PC-3 (cell line): ENCODE measurements around the gene GPR148. TPM values are rescaled to one million over a fixed set of nuclear protein-coding genes. Genes with fewer than 3 reads are reported as not detected.

Experiments used
- ATAC-seq: fragments of 200-7000 bp; cut with Tn5 transposase; 2 replicates; pipeline ENCODE4 v1.9.1; 2020; ENCODE audit warnings: mild to moderate bottlenecking, moderate library complexity
- BruUV-seq: library from RNA; stranded (reverse); fragments of 400-500 nt; replicated peaks from 2 replicates; lab custom pipeline; 2021; lab: Mats Ljungman, UMichigan
- CTCF ChIA-PET: fragments of 300-600 bp; sonication (Branson Sonifier 250); formaldehyde crosslinking; loops from one replicate; lab custom pipeline; 2022; ENCODE audit warnings: antibody characterized with exemption; lab: Charles Lee
- POLR2A ChIA-PET: fragments of 300-600 bp; sonication (Branson Sonifier 250); formaldehyde crosslinking; loops from one replicate; lab custom pipeline; 2022; ENCODE audit warnings: antibody characterized with exemption; ENCODE audit not compliant: unreplicated experiment; lab: Charles Lee
- DNase-seq: peaks from one replicate; pipeline ENCODE4 v3.0.0-alpha.2; 2015
- H2AFZ ChIP-seq: fragments of 300-600 bp; sonication (generic); 2 replicates; pipeline ENCODE4 v1.6.0; 2016; ENCODE audit warnings: antibody characterized with exemption, low read length
- H3F3A ChIP-seq: fragments of 300-600 bp; sonication (generic); one replicate; pipeline ENCODE4 v1.6.0; 2017; ENCODE audit warnings: antibody characterized with exemption, low read length, control low read depth, mild to moderate bottlenecking; ENCODE audit not compliant: unreplicated experiment
- H3K27ac ChIP-seq: fragments of 300-600 bp; sonication (generic); 2 replicates; pipeline ENCODE4 v1.5.1; 2016; ENCODE audit warnings: mild to moderate bottlenecking, low read length
- H3K27me3 ChIP-seq: fragments of 300-600 bp; sonication (generic); 2 replicates; pipeline ENCODE4 v1.6.1; 2016; ENCODE audit warnings: low read length, mixed read lengths
- H3K36me3 ChIP-seq: fragments of 300-600 bp; sonication (generic); 2 replicates; pipeline ENCODE4 v1.6.1; 2016; ENCODE audit warnings: low read depth, mixed run types, low read length, mixed read lengths
- H3K4me1 ChIP-seq: fragments of 300-600 bp; sonication (generic); 2 replicates; pipeline ENCODE4 v1.5.1; 2016; ENCODE audit warnings: low read length; ENCODE audit not compliant: insufficient read depth
- H3K4me2 ChIP-seq: fragments of 300-600 bp; sonication (generic); 2 replicates; pipeline ENCODE4 v1.6.0; 2016; ENCODE audit warnings: low read length
- H3K4me3 ChIP-seq: fragments of 300-600 bp; sonication (generic); 2 replicates; pipeline ENCODE4 v1.5.1; 2016; ENCODE audit warnings: mild to moderate bottlenecking, low read length, mixed read lengths
- H3K79me2 ChIP-seq: fragments of 300-600 bp; sonication (generic); 2 replicates; pipeline ENCODE4 v1.6.1; 2017; ENCODE audit warnings: low read length, mixed read lengths
- H3K9ac ChIP-seq: fragments of 300-600 bp; sonication (generic); 2 replicates; pipeline ENCODE4 v1.6.0; 2016; ENCODE audit warnings: mild to moderate bottlenecking, low read length
- H3K9me2 ChIP-seq: fragments of 300-600 bp; sonication (generic); replicated peaks from 2 replicates; pipeline ENCODE4 v1.6.1; 2016; ENCODE audit warnings: mixed run types, low read length, mixed read lengths
- H3K9me3 ChIP-seq: fragments of 300-600 bp; sonication (generic); 2 replicates; pipeline ENCODE4 v1.6.1; 2016; ENCODE audit warnings: low read length, mixed read lengths
- H4K20me1 ChIP-seq: fragments of 300-600 bp; sonication (generic); 2 replicates; pipeline ENCODE4 v1.6.1; 2016; ENCODE audit warnings: low read length, mixed read lengths
- CTCF ChIP-seq: fragments of 300-600 bp; sonication (generic); conservative IDR thresholded peaks from 2 replicates; pipeline ENCODE4 v1.5.1; 2017; ENCODE audit warnings: antibody characterized with exemption, low read depth, mild to moderate bottlenecking, low read length
- EZH2 ChIP-seq: fragments of 300-600 bp; sonication (generic); IDR thresholded peaks from one replicate; pipeline ENCODE4 v1.6.1; 2017; ENCODE audit warnings: antibody characterized with exemption, mild to moderate bottlenecking, low read length; ENCODE audit not compliant: unreplicated experiment
- EZH2phosphoT487 ChIP-seq: fragments of 300-600 bp; sonication (generic); IDR thresholded peaks from 2 replicates; pipeline ENCODE4 v1.6.1; 2018; ENCODE audit warnings: mild to moderate bottlenecking, antibody characterized with exemption, low read length, borderline replicate concordance
- intact Hi-C: fragments of 100-400 bp; cut with micrococcal nuclease; formaldehyde crosslinking; loops from 2 replicates; pipeline ENCODE4 v1.9.0; 2023
- total RNA-seq: library from RNA; depleted of rRNA; stranded (reverse); fragments of >200 nt; gene quantifications from 2 replicates; pipeline ENCODE4 v1.2.3, GENCODE V29; 2014

GPR148 gene
- total RNA-seq, 1 experiment from 2014 or later = not detected

- ChIA-PET POLR2A (no interaction called here), CTCF (no interaction called here)
- H3K79me2 ChIP-seq = no peaks in the 10 kb centered on the region
- intact Hi-C loops = no loop called here
- ATAC-seq (peak; percentile 6), DNase-seq (no peak)
- H3K27ac ChIP-seq = no peak overlapping the region
- H3K9me2 ChIP-seq = no peaks in the 10 kb centered on the region
- no peaks in the 10 kb centered on the region for H4K20me1 ChIP-seq
- peak overlapping the region; percentile 94 for H3K4me2 ChIP-seq
- peak overlapping the region; percentile 94 for H2AFZ ChIP-seq
- peak overlapping the region; percentile 75 for H3K4me3 ChIP-seq
- no peaks in the 10 kb centered on the region for H3K9me3 ChIP-seq
- H3K27me3 ChIP-seq = peaks cover 9% of the 10 kb centered on the region; the same call in 1 of the 2 replicates
- H3K4me1 ChIP-seq = peaks cover 9% of the 10 kb centered on the region
- TF ChIP-seq CTCF (no peak), EZH2phosphoT487 (no peak), EZH2 (no peak)
- no peaks in the 10 kb centered on the region for H3K36me3 ChIP-seq
- peak overlapping the region; percentile 60 for H3K9ac ChIP-seq
- no TSS peak for BruUV-seq
- no peaks in the 10 kb centered on the region for H3F3A ChIP-seq
Observed at GRCh38 chr2:130726614-130727180, 2.2 kb upstream of the GPR148 start.

DNA sequence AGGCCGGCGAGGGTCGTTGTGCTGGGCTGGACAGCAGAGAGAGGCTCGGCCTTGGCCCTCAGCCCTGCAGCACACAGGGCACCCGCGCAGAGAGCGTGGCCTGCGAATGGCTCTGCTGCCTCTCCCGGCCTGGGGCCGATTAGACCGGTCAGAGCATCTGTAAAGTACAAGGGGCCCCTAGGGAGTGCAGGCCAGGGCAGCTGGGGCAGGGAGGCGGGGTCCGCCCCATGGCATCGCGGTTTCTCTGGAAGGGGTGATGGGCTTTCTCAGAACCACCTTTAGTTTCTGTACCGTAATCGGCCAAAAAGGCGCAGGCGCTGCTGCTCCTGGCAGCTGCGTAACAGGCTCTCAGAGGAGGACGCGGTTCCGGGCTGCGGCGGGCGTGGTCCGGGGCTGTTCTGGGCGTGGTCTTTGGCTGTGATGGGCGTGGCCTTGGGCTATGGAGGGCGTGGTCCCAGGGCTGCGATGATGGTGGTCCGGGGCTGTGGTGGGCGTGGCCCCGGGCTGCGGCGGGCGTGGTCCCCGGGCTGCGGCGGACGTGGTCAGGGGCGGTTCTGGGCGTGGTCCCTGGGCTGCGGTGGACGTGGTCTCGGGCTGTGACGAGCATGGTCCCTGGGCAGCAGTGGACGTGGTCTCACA, 1.5 kb upstream of the GPR148 start:
- Histone ChIP-seq H3K9me2 (no peaks in the 10 kb centered on the region), H4K20me1 (no peaks in the 10 kb centered on the region), H3K4me3 (peak overlapping the region; percentile 75), H3K27ac (no peak overlapping the region), H3K79me2 (no peaks in the 10 kb centered on the region), H3K4me1 (peaks cover 9% of the 10 kb centered on the region), H3K4me2 (peak overlapping the region; percentile 94), H3K9ac (peak overlapping the region; percentile 60), H3K36me3 (no peaks in the 10 kb centered on the region), H3F3A (no peaks in the 10 kb centered on the region), H2AFZ (peak overlapping the region; percentile 94), H3K9me3 (no peaks in the 10 kb centered on the region), H3K27me3 (peaks cover 13% of the 10 kb centered on the region; the same call in 1 of the 2 replicates)
- DNase-seq (peak; percentile 78), ATAC-seq (peak; percentile 93)
- intact Hi-C loops = no loop called here
- BruUV-seq = TSS peak; percentile 46
- TF ChIP-seq EZH2 (no peak), CTCF (no peak), EZH2phosphoT487 (no peak)
- ChIA-PET CTCF (no interaction called here), POLR2A (no interaction called here)

DNA sequence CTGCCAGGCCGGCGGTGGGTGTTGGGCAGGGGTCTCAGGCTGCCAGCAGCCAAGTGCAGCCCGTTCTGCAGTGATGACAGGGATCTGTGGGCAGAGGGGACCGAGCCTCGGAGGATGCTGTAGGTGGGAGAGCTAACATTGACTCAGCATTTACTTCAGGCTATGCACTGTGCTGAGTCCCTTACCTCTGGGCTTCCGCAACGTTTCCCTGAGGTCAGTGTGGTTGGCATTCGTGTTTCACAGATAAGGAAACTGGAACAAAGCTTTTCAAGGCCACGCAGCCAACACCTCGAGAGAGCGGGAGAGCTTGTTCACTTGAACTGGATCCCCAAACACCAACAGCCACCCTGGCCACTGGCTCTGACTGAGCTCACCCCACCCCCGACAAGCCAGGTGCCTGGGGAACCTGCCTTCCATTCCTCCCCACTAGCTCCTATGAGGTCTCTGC, 839 bp upstream of the GPR148 start:
- H3K9ac ChIP-seq = no peak overlapping the region
- no peaks in the 10 kb centered on the region for H3F3A ChIP-seq
- H3K36me3 ChIP-seq = no peaks in the 10 kb centered on the region
- peak; percentile 42 for ATAC-seq
- peak overlapping the region; percentile 75 for H3K4me3 ChIP-seq
- intact Hi-C loops = no loop called here
- peak overlapping the region; percentile 94 for H3K4me2 ChIP-seq
- POLR2A ChIA-PET = no interaction called here
- no TSS peak for BruUV-seq
- H4K20me1 ChIP-seq = no peaks in the 10 kb centered on the region
- DNase-seq = peak; percentile 8
- H3K9me2 ChIP-seq = no peaks in the 10 kb centered on the region
- peaks cover 9% of the 10 kb centered on the region for H3K4me1 ChIP-seq
- CTCF ChIA-PET = no interaction called here
- TF ChIP-seq EZH2 = no peak
- no peaks in the 10 kb centered on the region for H3K9me3 ChIP-seq
- peak overlapping the region; percentile 94 for H2AFZ ChIP-seq
- no peaks in the 10 kb centered on the region for H3K79me2 ChIP-seq
- H3K27ac ChIP-seq = no peak overlapping the region
- peaks cover 14% of the 10 kb centered on the region for H3K27me3 ChIP-seq
